Measurements from ENCODE around the gene RPL41.

DNA sequence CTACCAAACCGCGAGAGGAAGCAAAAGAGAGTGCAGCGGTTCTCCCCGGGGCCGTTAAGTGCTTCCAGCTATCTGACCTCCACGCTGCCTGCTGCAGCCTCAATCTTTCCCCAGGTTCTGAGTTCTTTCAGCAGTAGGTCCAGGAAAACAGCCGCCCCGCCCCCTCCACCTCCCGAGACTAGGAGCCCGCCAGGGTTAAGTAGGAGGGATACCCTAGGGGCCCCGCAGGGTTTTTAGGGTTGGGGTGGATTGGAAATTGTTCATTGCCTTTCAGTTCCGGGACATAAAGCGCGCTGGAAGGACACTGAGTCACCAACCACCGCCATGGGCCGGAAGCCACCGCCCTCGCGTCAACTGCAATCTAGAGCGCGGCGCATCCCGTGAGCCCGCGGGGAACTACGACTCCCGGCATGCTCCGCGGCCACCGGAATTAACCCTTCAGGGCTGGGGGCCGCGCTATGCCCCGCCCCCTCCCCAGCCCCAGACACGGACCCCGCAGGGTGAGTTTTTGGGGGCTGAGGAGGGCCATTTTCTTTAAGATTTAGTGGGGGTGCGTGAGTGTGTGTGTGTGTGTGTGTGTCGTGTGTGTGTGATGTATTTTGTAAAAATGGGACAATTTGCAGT lies 35.8 kb downstream of the RPL41 start, which contains the start of gene MYL6B:
- TF ChIP-seq POLR2AphosphoS5 (IDR thresholded peaks at IDR 0.05; ENCODE audit: insufficient read depth in 1 of 2, low read depth in 1 of 2) (peak; percentile 89 to 99), POLR2A (IDR thresholded peaks at IDR 0.05) (peak in 1 of 2 donors; percentile 28), CTCF (IDR thresholded peaks at IDR 0.05) (no peak)
